Activated naive CD4-positive, alpha-beta T cell treated with anti-CD3 and anti-CD28 coated beads, Interleukin-2, amount 10 ng/mL, durations not matched to agents 7 days and 5 days (primary cell): Measurements from ENCODE around the gene CCDC158.

ENCODE experiments used
- CTCF ChIA-PET: fragments of 350-600 bp; sonication (Branson Sonifier 250); formaldehyde crosslinking; loops from one replicate; lab custom pipeline; 2021; ENCODE audit warnings: antibody characterized with exemption; lab: Charles Lee
- DNase-seq: peaks from one replicate; pipeline ENCODE4 v3.0.0-alpha.2; 2020
- H3K27ac Mint-ChIP-seq: one replicate; pipeline ENCODE4 v1.8.0; 2021; ENCODE audit warnings: mild to moderate bottlenecking, moderate library complexity, mixed read lengths
- H3K27me3 Mint-ChIP-seq: one replicate; pipeline ENCODE4 v1.8.0; 2021; ENCODE audit warnings: mild to moderate bottlenecking, mixed read lengths
- H3K36me3 Mint-ChIP-seq: one replicate; pipeline ENCODE4 v1.8.0; 2021; ENCODE audit warnings: mixed read lengths
- H3K4me1 Mint-ChIP-seq: one replicate; pipeline ENCODE4 v1.8.0; 2021; ENCODE audit warnings: mixed read lengths
- H3K4me3 Mint-ChIP-seq: one replicate; pipeline ENCODE4 v1.8.0; 2021; ENCODE audit warnings: mild to moderate bottlenecking, moderate library complexity, mixed read lengths
- H3K9me3 Mint-ChIP-seq: one replicate; pipeline ENCODE4 v1.8.0; 2021; ENCODE audit warnings: mixed read lengths

CCDC158 gene

DNA sequence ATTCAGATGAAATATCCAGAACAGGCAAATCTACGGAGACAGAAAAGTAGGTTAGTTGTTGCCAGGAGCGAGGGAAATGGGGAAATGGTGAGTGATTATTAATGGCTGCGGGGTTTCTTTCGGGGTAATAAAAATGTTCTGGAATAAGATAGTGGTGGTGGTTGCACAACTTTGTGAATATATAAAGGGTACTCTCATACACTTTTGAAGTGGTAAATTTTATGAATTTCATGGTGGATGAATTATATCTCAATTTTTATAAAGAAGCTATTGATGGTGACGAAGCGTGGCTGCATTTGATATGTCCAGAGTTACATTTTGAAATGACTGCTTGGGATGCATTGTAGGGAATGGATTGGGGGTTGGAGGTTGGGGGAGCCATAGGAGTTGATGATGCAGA, 153.1 kb downstream of the CCDC158 start:
- no peak for DNase-seq
- Mint-ChIP-seq H3K9me3 (no peaks in the 10 kb centered on the region), H3K4me3 (no peak overlapping the region), H3K4me1 (no peaks in the 10 kb centered on the region), H3K27me3 (peaks cover 12% of the 10 kb centered on the region), H3K27ac (no peak overlapping the region), H3K36me3 (no peaks in the 10 kb centered on the region)
- CTCF ChIA-PET, result interaction anchor here (1.3 kb wide), 1 partner anchor 88 kb away, joined by 3 read pairs; no protein-coding TSS in a partner anchor

DNA sequence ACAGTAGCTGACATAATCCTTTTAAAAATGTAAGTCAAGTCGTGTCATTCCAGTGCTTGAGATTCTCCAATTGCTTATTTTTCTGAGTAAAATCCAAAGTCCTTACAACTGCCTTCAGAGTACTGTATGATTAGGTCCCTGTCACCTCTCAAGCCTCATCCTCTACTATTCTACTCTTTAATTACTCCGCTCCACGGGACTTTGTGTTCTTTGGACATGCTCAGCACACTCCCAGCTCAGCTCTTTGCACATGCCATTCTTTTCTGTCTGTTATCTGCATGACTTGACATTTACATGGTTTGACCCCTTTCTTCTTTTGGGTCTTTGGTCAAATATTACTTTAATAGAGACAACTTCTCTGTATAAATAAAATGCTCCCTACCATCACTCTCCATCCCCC, 154.3 kb downstream of the CCDC158 start:
- DNase-seq, result no peak
- Mint-ChIP-seq H3K4me1 (no peaks in the 10 kb centered on the region), H3K36me3 (no peaks in the 10 kb centered on the region), H3K27me3 (peaks cover 15% of the 10 kb centered on the region), H3K4me3 (no peak overlapping the region), H3K9me3 (no peaks in the 10 kb centered on the region), H3K27ac (no peak overlapping the region)
- CTCF ChIA-PET, result no interaction called here

- no peak overlapping the region for H3K27ac Mint-ChIP-seq
- no peaks in the 10 kb centered on the region for H3K9me3 Mint-ChIP-seq
- no peak overlapping the region for H3K4me3 Mint-ChIP-seq
- no peaks in the 10 kb centered on the region for H3K4me1 Mint-ChIP-seq
- peaks cover 17% of the 10 kb centered on the region for H3K27me3 Mint-ChIP-seq
- no peaks in the 10 kb centered on the region for H3K36me3 Mint-ChIP-seq
- CTCF ChIA-PET, result no interaction called here
- DNase-seq, result no peak
Observed at GRCh38 chr4:76265631-76266218, 155.2 kb downstream of the CCDC158 start.
